ENCODE results near the gene KCTD13.
A peak's percentile ranks its signal among the peaks of the same experiment; 100 is the strongest.
"Not testable (repeated sequence)": the region's sequence is repeated elsewhere in the genome, so short reads cannot be mapped to it uniquely, and the experiment has no call there.

KCTD13 gene, protein sequence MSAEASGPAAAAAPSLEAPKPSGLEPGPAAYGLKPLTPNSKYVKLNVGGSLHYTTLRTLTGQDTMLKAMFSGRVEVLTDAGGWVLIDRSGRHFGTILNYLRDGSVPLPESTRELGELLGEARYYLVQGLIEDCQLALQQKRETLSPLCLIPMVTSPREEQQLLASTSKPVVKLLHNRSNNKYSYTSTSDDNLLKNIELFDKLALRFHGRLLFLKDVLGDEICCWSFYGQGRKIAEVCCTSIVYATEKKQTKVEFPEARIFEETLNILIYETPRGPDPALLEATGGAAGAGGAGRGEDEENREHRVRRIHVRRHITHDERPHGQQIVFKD

DNA sequence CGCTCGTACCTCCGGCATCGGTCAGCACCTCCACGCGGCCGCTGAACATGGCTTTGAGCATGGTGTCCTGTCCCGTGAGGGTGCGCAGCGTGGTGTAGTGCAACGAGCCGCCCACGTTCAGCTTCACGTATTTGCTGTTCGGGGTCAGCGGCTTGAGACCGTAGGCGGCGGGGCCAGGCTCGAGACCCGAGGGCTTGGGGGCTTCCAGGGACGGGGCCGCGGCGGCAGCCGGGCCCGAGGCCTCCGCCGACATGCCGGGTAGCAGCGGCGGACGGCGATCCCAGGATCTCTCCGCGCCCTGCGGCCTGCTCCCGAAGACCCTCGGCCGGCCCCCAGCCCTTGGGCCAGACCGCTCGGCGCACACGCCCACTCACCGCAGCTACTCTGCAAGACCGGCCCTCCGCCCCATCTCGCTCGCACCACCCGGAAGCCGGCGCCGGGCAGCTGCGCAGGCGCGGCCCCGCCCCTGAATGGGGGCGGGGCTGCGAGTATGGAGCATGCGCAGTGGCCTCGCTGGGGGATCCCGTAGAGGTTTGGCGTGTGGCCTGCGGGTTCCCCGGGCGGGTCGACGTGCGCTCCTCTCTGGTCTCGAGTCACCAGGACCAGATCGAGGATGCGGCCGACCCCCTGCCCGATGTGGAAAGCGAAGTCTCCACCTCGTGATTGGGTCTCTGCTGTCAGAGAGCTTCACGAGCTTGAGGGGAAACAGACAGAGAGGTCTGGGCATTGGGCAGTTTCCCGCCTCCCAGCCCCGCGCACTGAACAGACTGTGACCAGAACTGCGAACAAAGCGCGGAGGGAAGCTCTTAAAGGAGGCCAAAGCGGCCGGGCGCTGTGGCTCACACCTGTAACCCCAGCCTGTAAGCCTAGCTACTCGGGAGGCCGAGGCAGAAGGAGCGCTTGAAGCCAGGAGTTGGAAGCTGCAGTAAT is at the start of gene KCTD13:
TSS of gene KCTD13 (minus strand) at position 446 of the 930 bp plus-strand sequence. CDS start at position 253, 193 bp downstream.
- peak; percentile 87 for DNase-seq

DNA sequence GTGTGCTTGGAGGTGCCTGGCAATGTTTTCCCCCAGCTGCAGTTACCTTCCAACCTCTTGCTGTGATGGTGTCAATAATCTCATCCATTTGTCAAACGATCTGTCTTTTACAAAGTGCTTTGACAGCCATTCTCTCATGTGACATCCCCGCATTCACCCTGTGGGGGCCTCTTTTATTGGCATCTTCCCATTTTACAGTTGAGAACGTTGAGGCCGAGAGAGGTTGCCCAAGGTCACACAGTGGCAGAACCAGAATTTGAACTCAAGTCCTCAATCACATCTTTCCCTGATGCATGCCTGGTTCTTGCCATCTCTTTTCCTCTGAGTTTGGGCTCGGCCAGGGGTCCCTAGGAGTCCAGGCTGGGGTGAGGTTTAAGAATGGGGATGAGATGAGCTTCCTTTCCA is 49.1 kb upstream of the KCTD13 start:
- no peak for DNase-seq

DNA sequence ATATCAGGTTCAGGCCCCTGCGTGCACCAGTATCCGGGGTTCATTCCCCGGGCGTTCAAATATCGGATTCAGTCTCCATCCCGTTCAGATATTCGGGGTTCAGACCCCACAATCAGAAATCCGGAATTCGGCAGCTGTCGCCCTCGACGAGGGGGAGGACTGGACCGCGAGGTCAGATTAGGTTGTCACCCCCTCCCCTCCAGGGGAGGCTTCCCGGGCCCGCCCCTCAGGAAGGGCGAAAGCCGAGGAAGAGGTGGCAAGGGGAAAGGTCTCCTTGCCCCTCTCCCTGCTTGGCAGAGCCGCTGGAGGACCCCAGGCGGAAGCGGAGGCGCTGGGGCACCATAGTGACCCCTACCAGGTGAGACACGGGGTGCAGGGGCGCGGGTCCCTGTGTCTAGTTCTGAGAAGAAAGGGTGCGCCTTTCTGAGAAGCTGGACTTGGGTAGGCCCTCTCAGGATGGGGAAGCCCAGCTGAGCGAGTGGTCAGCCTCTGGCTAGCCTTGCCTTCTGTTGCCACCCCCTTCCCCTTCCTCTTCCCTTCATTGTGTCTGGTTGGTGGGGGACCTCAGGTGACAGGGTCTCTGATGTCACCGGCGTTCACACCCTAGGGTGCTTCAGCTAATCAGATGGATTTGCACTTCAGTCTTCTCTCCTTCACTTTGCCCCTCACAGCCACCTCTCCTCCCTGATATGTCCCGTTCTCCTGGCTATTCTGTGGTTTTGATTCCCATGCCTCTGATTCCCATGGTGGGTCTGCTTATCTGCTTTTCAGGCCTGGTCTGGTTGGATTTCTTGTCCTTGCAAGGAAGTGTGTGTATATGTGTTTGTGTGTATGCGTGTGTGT is 48.5 kb upstream of the KCTD13 start:
- DNase-seq, result peak; percentile 21

DNA sequence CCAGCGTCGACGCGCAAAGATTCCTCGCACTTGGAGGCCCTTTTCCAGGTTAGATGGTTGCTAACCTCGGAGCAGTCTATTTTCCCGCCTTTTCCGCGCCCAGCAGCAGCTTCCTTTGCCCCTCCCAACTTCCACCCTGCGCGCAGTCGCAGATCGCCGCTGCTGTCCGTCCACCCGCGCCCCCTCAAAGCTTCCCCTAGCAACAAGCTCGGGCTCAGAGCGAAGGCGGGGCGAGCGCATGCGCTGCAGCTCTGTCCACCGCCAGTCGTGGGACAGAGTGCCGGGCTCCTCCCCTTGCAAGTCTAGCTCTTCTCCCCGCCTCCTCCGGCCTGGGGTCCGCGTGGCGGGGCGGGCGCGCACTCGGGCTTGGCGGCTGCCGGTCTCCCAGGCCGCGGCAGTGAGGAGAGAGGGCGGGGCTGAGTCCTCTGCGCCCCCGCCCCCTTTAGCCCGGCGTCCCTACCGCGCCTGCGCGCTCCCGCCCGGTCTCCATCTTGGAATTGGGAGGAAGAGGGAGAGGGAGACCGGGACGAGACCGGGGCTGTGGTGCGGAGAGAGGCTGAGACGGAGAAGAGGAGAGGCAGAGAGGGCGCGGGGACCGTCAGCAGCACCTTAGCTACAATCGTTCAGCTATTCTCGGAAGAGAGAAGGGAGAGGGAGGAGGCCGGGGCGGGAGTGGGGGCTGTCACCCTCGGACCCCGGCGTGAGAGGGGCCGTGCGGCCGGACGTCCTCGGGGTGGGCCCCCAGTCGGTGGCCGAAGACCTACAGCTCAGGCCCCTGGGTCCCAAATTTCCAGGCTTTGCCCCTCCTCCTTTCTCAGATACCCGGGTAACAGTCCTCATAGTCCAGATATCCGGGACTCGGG is 47.6 kb upstream of the KCTD13 start, which contains the start of gene TAOK2:
TSS of gene TAOK2 (plus strand) at position 485 of the 863 bp plus-strand sequence. CDS start 3,905 bp downstream, outside the sequence.
- peak; percentile 98 for DNase-seq

DNA sequence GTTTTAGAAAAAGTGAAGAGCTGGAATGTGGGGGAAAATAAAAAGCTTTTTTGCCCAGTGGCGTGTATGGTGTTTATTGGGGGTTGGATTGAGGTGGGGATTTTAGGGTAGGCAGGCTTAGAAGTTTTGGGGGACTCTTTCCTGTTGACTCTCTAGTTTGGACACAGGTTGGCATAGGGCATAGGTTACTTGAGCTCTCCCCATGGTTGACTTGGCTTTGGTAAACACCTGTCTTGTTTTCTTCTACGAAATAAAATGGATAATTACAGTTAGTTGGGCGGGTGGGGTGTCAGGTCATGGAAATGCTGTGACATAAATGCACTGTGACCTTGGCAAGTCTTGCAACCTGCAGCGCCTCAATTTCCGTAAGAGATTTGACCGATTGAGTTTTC is 47.0 kb upstream of the KCTD13 start:
- no peak for DNase-seq

DNA sequence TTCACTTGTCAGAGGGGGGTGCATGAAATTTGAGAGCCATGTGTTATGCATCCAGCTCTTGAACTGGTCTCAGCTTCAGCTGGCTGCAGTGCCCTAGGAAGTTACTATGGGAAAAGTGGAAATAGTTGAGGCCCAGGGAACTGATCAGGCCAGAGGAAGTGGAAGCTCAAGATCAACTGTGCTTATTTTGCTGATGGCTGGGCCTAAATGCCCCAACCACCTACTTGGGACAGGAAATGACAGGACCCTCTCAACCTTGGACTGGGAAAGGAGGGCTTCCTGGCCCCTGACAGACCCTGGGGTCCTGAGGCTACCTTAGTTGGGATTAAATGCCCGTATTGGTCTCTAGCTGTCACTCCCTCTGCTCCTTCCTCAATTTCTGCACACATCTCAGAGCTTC is 46.5 kb upstream of the KCTD13 start:
- no peak for DNase-seq

DNA sequence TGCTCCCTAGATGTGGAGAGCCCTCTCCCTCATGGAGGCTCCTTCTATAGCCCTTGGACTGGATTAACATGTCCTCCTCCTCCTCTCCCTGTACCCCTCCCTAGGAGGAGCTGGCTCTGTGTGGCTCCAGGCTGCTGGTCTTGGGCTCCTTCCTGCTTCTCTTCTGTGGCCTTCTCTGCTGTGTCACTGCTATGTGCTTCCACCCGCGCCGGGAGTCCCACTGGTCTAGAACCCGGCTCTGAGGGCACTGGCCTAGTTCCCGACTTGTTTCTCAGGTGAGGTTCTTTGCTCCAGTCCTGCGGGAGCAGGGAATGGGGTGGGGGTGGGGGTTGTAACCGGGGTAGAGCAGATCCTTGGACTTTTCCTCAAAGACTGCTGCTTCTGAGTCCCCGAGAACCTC is 45.3 kb upstream of the KCTD13 start:
- no peak for DNase-seq

DNA sequence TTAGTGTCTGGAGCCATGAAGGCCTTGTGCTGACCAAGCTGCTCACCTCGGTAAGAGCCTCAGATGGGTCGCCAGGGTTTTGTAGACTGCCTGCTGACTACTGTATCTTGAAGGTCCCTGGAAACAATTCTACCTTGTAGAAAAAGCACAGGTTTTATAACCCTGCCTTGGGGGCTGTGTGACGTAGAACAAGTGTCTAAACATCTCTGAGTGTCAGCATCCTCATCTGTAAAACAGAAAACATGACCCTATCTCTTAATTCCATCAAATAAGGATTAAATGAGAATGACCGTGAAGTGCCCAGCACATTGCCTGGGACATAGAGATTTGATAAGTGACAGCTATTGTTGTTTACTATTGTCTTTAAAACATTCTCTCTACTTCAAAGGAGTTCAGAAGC is 42.2 kb upstream of the KCTD13 start:
- no peak for DNase-seq

DNA sequence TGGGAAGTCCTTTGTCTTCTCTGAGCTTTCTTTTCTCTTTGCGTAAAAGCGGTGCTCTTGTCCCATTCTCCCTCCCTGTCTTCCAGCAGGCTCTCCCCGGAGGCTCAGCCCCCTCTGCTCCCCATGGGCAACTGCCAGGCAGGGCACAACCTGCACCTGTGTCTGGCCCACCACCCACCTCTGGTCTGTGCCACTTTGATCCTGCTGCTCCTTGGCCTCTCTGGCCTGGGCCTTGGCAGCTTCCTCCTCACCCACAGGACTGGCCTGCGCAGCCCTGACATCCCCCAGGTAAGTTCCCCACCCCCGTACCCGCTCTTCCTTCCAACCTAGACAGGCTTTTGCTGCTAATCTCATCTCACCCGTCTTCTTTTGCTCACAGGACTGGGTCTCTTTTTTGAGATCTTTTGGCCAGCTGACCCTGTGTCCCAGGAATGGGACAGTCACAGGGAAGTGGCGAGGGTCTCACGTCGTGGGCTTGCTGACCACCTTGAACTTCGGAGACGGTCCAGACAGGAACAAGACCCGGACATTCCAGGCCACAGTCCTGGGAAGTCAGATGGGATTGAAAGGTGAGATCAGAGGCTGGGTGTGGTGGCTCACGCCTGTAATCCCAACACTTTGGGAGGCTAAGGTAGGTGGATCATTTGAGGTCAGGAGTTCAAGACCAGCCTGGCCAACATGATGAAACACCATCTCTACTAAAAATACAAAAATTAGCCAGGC is 37.2 kb upstream of the KCTD13 start:
- no peak for DNase-seq

DNA sequence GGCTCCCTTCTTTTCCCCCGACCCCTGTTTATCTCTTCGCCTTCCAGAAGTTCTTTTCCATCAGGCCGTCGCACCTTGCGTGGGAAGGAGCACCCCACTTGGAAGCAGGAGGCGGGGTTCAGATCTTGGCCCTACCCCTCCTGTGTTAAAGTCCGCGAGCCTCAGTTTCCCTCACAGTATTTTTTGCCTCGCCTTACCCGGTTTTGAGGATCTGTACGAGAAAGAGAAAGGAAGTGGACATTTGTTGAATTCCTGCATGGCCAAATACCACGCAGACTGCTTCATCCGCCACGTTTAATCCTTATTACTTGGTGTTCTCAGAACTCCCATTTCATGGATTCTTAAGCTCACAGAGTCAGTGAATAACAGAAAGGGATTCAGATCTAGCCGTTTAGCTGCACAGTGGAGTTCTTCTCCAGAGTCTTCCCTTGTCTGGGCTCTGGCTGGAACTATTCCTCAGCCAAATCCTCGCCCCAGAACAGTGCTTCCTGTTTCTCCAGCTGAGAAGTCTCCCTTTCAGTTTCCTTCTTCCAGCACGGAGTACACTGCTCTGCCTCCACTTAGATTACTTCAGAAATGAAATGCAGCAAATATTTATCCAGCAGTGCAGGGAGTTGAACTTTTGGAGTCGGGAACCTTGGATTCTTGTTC is 36.4 kb upstream of the KCTD13 start:
- no peak for DNase-seq

DNA sequence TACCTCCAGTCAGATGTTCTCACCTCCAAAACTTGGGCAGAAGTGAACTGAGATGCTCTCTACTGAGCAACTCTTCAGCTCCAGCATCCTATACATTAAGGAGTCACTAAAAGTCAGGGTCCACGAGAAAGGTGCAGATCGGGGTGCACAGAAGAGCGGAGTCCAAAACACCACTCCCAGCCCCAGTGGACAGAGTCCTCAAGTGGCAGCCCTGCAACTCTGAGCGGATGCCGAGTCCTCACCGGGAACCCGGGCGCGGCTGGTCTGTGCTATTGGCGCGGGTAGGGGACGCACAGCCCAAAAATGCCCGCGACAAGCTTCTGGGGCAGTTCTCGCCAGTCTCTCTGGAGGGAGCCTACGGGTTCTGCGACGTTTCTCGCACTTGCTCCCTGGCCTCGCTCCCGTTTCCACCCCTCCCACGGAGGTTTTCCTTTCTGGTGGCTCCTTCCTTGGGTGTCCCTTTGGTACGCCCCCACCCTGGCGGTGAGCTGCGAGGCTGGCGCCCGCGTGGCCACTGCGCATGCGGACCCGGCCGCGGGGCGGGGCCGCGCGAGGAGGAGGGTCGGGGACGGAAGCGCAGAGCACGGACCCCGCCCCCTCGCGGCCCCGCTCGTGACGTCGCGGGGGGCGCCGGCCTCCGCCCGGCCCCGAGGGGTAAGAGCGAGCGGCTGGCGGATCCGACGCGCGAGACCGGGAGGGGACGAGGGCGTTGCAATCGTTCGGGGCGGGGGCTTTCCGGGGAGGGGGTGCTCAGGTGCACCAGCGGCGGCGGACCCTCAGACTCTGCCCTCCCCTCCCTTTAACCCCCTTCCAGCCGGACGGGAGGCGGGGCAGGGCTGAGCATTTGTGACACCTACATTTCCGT is 35.7 kb upstream of the KCTD13 start, which contains the start of gene TMEM219:
TSS of gene TMEM219 (plus strand) at position 601 of the 865 bp plus-strand sequence. CDS start 1,065 bp downstream, outside the sequence.
- peak; percentile 91 for DNase-seq

DNA sequence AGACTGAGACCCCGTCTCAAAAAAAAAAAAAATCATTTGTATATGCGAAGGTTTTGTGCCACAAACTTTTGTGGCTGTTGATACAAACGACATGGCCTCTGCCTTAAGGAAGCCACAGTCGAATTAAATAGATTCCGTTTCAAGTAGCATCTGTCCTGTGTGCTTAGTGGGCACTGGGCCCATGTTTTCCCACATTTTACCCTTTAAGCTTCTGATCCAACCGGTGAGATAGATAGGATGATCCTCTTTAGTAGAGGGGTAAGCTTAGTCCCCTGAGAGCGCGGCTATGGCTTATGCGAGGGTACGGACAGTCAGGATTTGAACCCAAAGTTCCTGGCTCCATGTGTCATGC is 35.1 kb upstream of the KCTD13 start:
- DNase-seq, result no peak

DNA sequence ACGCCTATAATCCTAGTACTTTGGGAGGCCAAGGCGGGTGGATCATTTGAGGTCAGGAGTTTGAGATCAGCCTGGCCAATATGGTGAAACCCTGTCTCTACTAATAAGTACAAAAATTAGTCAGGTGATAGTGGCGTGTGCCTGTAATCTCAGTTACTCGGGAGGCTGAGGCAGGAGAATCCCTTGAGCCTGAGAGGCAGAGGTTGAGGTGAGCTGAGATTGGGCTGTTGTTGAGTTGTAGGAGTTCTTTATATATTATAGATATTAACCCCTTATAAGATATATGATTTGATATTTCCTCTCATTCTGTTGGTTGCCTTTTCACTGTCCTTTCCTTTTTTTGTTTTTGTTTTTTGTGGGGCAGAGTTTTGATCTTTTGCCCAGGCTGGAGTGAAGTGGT is 33.8 kb upstream of the KCTD13 start:
- DNase-seq, result not testable (repeated sequence)

DNA sequence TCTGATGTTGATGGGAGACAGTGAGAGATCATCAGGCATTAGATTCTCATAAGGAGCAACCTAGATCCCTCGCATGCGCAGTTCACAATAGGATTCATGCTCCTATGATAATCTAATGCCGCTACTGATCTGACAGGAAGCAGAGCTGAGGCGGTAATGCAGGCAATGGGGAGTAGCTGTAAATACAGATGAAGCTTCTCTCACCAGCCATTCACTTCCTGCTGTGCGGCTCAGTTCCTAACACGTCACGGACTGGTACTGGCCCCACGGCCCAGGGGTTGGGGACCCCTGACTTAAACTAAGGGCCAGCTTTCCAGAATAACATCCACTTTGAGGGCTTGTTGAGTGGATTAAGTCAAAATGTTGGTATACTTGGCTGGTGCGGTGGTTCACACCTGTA is 33.3 kb upstream of the KCTD13 start:
- DNase-seq, result no peak

DNA sequence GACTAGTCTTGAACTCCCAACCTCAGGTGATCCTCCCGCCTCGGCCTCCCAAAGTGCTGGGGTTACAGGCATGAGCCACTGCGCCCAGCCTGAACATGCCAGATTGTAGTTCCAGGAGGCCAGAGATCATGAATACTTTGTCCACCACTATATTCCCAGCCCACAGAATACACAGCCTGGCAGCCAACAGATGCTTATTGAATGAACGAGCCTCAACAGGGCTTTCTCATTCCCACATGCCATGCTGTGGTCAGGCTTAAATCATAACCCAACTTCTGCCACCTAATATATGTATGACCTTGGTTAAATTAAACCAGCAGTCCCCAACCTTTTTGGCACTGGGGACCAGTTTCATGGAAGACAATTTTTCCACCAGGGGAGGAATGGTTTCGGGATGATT is 32.7 kb upstream of the KCTD13 start:
- no peak for DNase-seq

DNA sequence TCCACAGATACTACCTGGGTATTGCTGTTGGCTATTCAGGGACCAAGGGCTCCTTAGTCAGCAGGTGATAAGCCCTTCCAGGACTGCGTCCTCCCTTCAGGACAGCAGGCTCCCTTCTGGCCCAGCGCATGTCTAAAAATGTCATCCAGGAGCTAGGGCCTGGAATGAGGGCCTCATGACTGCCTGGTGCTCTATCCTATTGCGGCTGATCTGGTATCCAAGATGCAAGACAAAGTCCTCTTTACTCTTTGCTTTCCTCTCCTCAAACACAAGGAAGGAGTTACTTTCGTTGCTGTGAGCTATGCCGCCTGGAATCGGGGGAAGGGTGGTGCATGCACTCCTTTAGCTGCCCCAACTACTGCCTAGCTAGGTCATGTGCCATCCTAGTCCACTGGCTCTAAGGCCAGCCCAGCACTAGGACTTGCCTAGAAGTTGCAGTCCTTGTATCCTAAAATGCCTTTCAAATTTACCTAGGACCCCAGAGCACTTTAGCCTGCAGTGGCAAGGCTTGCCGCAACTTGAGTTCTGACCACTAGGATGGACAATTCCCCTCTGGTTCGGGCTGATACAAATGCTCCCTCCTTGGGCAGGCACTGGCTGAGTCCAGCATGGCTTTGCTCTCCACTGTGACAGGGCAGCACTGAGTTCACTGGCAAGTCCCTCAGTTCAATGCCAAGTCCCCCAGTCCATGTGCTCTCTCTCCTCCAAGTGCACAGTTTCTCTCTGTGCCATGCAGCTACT is 25.8 kb upstream of the KCTD13 start:
- DNase-seq, result no peak

DNA sequence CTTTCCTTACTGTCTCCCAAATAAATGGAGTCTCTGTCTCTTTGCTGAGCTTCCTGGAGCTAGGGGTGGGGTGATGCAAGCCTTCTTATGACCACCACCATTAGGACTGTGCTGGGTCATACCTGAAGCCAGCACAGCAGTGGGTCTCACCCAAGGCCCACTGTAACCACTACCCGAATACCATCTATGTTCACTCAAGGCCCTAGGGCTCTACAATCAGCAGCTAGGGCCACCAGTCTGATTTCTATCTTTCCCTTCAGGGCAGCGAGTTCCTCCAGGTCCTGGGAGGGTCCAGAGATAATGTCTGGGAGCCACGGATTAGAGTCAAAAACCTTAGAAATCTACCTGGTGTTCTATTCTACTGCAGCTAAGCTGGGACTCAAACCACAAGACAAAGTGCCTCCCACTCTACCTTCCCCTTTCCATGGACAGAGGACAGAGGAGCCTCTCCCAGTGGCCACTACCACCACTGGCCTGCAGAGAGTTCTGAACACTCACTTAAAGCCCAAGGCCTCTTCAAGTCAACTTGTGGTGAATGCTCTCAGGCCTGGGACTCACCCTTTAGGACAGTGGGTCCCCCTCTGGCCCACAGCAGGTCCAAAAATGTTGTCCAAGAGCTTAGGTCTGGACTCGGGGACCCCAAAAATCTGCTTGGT is 24.9 kb upstream of the KCTD13 start:
- no peak for DNase-seq

DNA sequence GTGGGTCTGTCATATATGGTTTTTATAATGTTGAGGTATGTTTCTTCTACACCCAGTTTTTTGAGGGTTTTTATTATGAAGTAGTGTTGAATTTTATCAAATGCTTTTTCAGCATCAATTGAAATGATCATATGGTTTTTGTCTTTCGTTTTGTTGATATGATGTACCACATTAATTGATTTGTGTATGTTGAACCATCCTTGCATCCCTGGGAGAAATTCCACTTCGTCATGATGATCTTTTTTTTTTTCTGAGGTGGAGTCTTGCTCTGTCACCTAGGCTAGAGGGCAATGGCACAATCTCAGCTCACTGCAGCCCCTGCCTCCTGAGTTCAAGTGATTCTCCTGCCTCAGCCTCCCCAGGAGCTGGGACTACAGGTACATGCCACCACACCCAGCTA is 21.9 kb upstream of the KCTD13 start:
- DNase-seq, result no peak
